Left ventricle myocardium inferior (tissue), 1 donor: Measurements from ENCODE around the gene SLAMF1. TPM values are rescaled to one million over a fixed set of nuclear protein-coding genes. Genes with fewer than 3 reads are reported as not detected.

Source experiments
- DNase-seq: peaks from one replicate; pipeline ENCODE4 v3.0.0-alpha.2; 2020
- H3K27ac ChIP-seq: fragments of 200-600 bp; replicated peaks from 2 replicates; pipeline ENCODE4 v1.8.0; 2021
- H3K27me3 ChIP-seq: fragments of 200-600 bp; 2 replicates; pipeline ENCODE4 v1.8.0; 2021; ENCODE audit warnings: low read depth
- H3K36me3 ChIP-seq: fragments of 200-600 bp; 2 replicates; pipeline ENCODE4 v1.8.0; 2021
- H3K4me1 ChIP-seq: fragments of 200-600 bp; 2 replicates; pipeline ENCODE4 v1.8.0; 2021
- H3K4me3 ChIP-seq: fragments of 200-600 bp; 2 replicates; pipeline ENCODE4 v1.8.0; 2021; ENCODE audit warnings: mild to moderate bottlenecking, moderate library complexity
- H3K9me3 ChIP-seq: fragments of 200-600 bp; replicated peaks from 2 replicates; pipeline ENCODE4 v1.8.0; 2021
- CTCF ChIP-seq: fragments of 200-600 bp; IDR thresholded peaks from 2 replicates; pipeline ENCODE4 v1.8.0; 2021; ENCODE audit warnings: antibody characterized with exemption, mild to moderate bottlenecking, borderline replicate concordance
- intact Hi-C: fragments of 100-400 bp; cut with micrococcal nuclease; formaldehyde crosslinking; loops from one replicate; pipeline ENCODE4 v1.11.0; 2022
- total RNA-seq: library from RNA; stranded (reverse); fragmentation: NEBNext Ultra II Directional; extraction: Animal tissue kit (Norgen Biotek cat#: 25700); gene quantifications from one replicate; pipeline ENCODE4 v1.2.1, GENCODE V29; 2021
- donor health status: DM: no; HTN: yes; CAD: no; lungs with severe emphysema.

Gene SLAMF1
- total RNA-seq, 1 donor from 2014 or later, result not detected

- H3K4me1 ChIP-seq, result no peaks in the 10 kb centered on the region
Measured at GRCh38 chr1:160638540-160638857, 8.3 kb downstream of the SLAMF1 start.

GRCh38 chr1:160637821-160638539 is 8.9 kb downstream of the SLAMF1 start:
- TF ChIP-seq CTCF, result no peak
- H3K27ac ChIP-seq, result no peak overlapping the region
- intact Hi-C loops, result no loop called here

More at GRCh38 chr1:160638540-160638857, 8.3 kb downstream of the SLAMF1 start:
- Histone ChIP-seq H3K4me3 (no peak overlapping the region), H3K9me3 (no peaks in the 10 kb centered on the region), H3K36me3 (no peaks in the 10 kb centered on the region), H3K27ac (no peak overlapping the region), H3K27me3 (no peaks in the 10 kb centered on the region)
- TF ChIP-seq CTCF, result no peak
- DNase-seq, result no peak
- intact Hi-C loops, result no loop called here

GRCh38 chr1:160637065-160637464 is 9.8 kb downstream of the SLAMF1 start:
- no peak for TF ChIP-seq CTCF
- Histone ChIP-seq H3K4me1 (no peaks in the 10 kb centered on the region), H3K36me3 (no peaks in the 10 kb centered on the region), H3K9me3 (no peaks in the 10 kb centered on the region), H3K4me3 (no peak overlapping the region), H3K27ac (no peak overlapping the region), H3K27me3 (no peaks in the 10 kb centered on the region)
- intact Hi-C loops, result no loop called here
- no peak for DNase-seq

More at GRCh38 chr1:160637821-160638539, 8.9 kb downstream of the SLAMF1 start:
- H3K4me3 ChIP-seq, result no peak overlapping the region
- H3K9me3 ChIP-seq, result no peaks in the 10 kb centered on the region
- no peak for DNase-seq
- H3K36me3 ChIP-seq, result no peaks in the 10 kb centered on the region
- no peaks in the 10 kb centered on the region for H3K4me1 ChIP-seq
- no peaks in the 10 kb centered on the region for H3K27me3 ChIP-seq

- no peak overlapping the region for H3K4me3 ChIP-seq
- H3K36me3 ChIP-seq, result no peaks in the 10 kb centered on the region
- no peak for DNase-seq
- no peaks in the 10 kb centered on the region for H3K27me3 ChIP-seq
- H3K4me1 ChIP-seq, result no peaks in the 10 kb centered on the region
- intact Hi-C loops, result no loop called here
- H3K9me3 ChIP-seq, result no peaks in the 10 kb centered on the region
- no peak for TF ChIP-seq CTCF
- no peak overlapping the region for H3K27ac ChIP-seq
Measured at GRCh38 chr1:160636547-160636946, 10.3 kb downstream of the SLAMF1 start.

GRCh38 chr1:160636076-160636475 is 10.8 kb downstream of the SLAMF1 start:
- no peak overlapping the region for H3K4me3 ChIP-seq
- intact Hi-C loops, result no loop called here
- no peaks in the 10 kb centered on the region for H3K36me3 ChIP-seq
- H3K9me3 ChIP-seq, result no peaks in the 10 kb centered on the region
- DNase-seq, result no peak
- H3K27me3 ChIP-seq, result no peaks in the 10 kb centered on the region
- H3K4me1 ChIP-seq, result no peaks in the 10 kb centered on the region
- no peak overlapping the region for H3K27ac ChIP-seq
- TF ChIP-seq CTCF, result no peak
